Activated T-cell treated with anti-CD3 and anti-CD28 coated beads for 48 hours (primary cell): ENCODE measurements around the gene FBXL7.

ENCODE experiments used
- DNase-seq: peaks from one replicate; pipeline ENCODE4 v3.0.0-alpha.2; 2020; ENCODE audit warnings: low read depth

Gene FBXL7

GRCh38 chr5:15579193-15579990, 79.4 kb downstream of the FBXL7 start:
- no peak for DNase-seq

GRCh38 chr5:15584528-15584927, 84.5 kb downstream of the FBXL7 start:
- no peak for DNase-seq

DNA sequence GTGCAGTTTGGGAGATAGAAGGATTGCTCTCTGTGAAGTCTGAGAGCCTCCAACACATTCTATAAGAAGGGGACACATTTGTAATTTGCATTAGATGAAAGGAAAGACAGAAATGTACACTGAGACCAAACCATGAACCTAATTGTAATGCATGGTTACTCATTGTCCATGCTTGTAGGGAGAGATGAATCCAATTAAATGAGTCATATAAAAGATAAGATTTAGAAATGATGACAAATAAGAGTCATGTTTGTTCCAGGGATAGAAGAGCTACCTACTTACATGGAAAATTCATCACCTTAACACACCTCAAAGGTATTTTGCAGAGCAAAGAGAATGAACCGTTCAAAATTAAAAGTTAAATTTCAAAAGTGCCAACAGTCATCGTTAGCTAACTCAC, 85.1 kb downstream of the FBXL7 start:
- no peak for DNase-seq

DNA sequence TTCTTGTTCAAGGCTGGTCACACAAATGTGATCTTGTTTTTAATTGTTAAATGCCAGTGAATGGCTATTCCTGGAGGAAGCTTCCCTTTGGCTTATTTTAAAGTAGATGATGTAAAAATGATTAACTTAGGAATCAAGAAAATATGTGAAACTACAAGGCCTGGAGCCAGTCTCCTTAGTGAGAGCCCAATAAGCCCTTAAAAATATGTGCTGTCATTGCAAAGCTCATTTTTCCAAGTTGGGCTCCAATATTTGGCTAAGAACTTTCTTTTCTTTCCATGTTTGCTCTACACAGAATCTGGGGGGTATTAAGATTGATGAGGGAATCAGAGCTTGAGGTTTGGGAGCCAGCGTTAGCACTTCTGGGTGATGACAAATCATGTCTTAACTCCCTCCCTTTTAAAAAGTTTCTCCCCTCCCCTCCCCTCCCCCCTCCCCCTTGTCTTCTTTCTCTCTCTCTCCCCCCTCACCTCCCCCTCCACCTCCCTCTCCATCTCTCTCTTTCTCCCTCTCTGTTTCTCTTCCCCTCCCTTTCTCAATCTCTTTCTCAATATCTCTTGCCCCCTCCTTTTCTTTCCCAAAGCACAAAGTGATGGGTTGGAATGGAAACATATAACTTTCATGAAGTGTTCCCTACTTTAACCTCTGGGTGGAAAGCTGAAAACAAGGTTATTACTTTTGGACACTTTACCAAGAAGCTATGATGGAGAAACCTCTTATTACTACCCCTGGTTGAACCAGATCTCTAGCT, 86.0 kb downstream of the FBXL7 start:
- no peak for DNase-seq

DNA sequence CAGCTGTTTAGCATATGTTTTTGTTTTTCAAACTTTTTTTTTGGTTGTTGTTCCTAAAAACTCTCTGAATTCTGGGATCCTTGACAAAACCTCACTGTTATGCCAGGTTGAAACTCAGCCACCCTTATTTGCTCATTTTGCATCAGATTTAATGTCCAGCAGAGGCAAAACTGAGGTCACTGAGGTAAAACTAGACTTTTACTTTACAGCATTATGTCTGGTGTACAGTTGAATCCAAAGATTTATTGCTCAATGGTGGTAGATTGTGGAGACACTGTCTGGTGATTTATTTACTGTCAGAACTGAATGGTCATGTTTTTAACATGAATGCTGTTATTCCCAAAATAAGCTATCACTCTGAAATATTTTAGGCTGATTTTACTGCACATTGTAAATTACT, 87.9 kb downstream of the FBXL7 start:
- no peak for DNase-seq

GRCh38 chr5:15592728-15593127, 92.7 kb downstream of the FBXL7 start:
- DNase-seq: no peak

DNA sequence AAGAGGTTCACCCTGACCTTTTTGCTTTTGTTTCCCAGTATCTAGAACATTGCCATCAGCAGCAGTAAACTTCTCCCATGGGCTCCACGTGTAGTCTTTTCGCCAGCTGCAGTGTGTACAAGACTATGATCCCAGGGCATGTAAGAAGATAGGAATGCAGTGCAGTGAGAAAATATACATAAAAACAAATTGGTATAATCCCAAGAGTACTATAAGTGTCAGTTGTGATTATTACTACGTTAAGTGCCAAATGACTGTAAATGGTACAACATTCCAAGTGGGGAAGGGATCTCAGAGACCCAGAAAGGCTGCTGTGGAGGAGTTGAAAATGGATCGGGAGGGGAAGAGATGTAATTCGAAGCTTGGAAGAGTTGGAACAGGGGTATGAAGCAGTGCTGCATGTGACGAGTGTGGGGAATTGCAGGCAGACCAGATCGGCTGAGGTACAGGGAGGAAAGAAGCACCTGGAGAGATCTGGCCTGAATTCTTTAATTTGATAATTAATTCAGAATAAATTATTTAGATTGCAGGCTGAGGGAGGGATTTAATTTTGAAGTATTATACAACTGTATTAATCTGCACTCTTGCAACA, 95.1 kb downstream of the FBXL7 start:
- DNase-seq: no peak

- no peak for DNase-seq
These were observed 95.9 kb downstream of the FBXL7 start for GRCh38 chr5:15595929-15596328.

DNA sequence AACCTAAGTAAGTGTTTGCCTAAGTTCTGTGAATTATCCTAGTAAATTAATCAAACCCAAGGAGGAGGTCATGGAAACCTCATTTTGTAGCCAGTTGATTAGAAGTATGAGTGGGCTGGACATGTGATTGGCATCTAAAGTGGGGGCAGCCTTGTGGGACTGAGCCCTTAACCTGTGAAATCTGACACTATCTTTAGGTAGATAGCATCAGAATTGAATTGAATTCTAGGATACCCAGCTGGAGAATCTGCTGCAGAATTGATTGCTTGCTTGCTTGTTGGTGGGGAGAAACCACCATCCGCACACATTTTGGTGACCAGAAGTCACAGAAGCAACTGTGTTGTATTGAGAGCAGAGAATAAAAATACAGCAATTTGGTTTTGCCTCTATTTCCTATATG, 97.0 kb downstream of the FBXL7 start:
- no peak for DNase-seq

- no peak for DNase-seq
These were observed 97.8 kb downstream of the FBXL7 start for GRCh38 chr5:15597804-15598203.

DNA sequence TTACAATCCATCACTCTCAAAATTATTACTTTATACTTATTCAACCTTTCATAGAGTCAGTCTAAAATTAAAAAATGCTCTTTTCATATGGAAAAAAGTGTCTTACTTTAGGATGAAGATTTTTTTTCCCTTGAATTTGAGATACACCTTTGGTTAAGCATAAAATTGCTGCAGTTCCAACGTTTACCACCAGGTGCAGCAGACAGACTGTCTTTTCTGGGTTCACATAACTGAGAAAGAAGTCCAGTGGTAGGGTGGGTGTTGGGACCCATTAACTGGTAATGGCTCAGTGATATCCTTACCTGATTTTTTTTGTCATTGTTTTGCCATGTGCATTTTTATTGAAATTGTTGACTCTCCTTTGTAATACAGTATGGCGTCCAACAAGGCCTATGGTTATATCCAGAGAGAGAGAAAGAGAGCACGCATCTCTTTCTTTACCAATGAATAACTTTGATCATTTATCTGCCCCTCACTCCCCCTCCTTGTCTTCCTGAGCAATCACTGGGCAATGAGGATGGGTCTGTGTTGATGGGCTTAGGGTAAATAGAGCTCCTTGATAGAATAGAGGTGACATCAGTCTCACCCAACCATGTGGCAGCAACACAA, 98.4 kb downstream of the FBXL7 start:
- no peak for DNase-seq

- DNase-seq: no peak
These were observed 100.1 kb downstream of the FBXL7 start for GRCh38 chr5:15600035-15600434.

DNA sequence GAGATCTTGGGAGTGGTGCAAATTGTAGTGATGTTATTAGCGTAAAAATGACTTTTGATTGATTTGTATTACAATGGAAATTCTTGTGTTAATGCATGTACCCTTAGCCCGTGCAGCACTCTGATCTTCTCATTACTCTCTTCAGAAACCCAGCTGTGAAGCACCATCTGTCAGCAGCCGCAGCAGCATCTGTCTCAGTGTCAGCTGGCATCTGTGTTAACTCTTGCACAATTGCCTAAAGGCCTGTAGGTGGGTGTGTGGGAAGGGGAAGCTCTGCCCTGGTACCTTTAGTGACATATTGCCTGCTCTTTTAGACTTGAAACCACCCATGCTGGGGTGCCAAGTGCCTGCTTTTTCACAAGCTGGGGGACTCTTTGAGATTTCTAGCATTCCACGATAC, 101.3 kb downstream of the FBXL7 start:
- DNase-seq: no peak

- DNase-seq: no peak
These were observed 101.9 kb downstream of the FBXL7 start for GRCh38 chr5:15601853-15602252.

DNA sequence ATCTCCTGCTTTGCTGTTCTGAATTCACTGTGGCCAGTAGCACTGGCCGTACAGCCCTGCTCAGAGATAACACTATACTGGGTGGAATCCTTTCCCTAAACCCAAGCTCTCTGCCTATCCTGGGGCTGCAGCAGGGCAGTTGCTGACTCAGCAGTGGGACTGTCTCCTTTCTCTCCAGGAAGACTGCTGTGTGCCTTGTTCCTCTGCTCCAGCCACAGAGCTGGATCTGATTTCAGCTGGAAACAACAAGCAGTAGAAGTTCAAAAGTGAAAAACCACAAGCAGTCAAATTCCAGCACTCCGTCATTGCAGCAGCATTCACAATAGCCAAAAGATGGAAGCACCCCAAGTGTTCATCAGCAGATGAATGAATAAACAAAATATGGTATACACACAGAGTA, 105.0 kb downstream of the FBXL7 start:
- no peak for DNase-seq

GRCh38 chr5:15606197-15606596, 106.2 kb downstream of the FBXL7 start:
- DNase-seq: no peak

- DNase-seq: no peak
These were observed 107.1 kb downstream of the FBXL7 start for GRCh38 chr5:15607076-15607475.

DNA sequence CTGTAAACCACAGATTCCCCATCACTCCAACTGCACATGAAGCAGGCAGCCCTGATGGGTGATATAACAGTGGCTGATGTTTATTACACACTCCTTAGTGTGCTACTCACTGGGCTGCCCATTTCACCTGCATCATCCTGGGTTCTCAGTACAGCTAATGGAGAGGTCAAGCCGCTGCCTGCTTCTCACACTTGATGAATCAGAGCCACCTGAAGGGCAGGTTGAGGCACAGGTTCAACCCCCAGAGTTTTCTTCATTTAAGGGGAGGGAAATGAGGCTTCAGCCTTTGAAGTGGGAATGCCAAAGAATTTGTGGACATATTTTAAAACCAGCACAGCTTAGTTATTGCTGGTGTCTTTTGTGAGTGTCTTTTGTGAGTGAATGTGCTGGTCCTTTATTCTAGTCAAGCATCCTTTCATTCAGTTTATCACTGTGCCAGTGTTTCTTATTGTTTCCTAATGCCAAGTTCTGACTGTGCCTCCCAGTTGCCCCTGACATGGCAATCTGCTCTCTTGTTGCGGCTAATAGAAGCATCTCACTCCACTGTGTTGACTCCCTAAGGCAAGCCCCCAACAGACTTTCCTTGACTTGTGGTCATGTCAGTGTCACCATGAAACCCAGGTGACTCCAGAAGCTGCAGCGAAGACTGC, 109.2 kb downstream of the FBXL7 start:
- DNase-seq: no peak

DNA sequence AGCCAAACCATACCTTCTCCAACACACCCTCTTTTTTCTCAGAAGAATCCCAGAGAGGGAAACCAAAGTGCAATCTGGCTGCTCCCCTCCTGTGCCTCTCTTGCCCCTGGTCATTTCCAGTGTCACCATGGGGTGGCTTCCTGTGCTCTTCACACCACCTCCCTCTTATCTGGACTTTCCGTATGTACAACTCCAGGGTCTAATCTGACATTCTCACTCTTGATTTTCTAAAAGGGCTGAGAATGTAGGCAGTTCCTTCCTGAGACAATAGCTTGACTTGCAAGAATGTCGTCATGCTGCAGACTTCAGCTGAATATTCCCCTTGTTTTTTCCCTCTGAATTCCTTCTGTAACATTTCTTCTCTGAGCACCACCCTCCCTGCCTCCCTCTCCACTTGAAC, 110.2 kb downstream of the FBXL7 start:
- no peak for DNase-seq

DNA sequence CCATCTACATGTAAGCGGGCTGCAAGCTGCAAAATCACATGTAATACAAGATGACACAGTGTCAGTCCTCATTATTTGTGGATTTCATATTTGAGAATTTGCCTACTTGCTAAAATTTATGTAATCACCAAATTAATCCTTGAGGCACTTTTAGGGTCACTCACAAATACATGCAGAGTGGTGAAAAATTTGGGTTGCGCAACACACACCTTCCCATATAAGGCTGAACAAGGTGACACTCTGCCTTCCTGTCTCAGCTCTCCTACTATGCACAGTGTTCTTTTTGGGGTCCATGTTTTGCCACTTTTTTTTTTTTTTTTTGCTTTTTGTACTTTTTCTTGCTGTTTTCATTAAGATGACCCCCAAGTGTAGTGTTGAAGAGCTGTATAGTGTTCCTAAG, 111.0 kb downstream of the FBXL7 start:
- no peak for DNase-seq

GRCh38 chr5:15612915-15613635, 113.1 kb downstream of the FBXL7 start:
- no peak for DNase-seq

- DNase-seq: no peak
These were observed 114.7 kb downstream of the FBXL7 start for GRCh38 chr5:15614679-15615078.
